Mesenchymal stem cell (in vitro differentiated cells and primary cell): ENCODE data around the gene SAFB.
A peak's percentile ranks its signal among the peaks of the same experiment; 100 is the strongest.
"Not testable (repeated sequence)": the region's sequence is repeated elsewhere in the genome, so short reads cannot be mapped to it uniquely, and the experiment has no call there.

Experiments
- DNase-seq: peaks from one replicate; pipeline ENCODE4 v3.0.0-alpha.2; 2013
- H2AFZ ChIP-seq: one replicate; pipeline ENCODE4 v1.6.1; 2013; ENCODE audit warnings: low read depth, mild to moderate bottlenecking, control low read depth, inconsistent platforms, low read length, moderate library complexity
- H2AK5ac ChIP-seq: 2 replicates; pipeline ENCODE4 v1.6.1; 2013; ENCODE audit warnings: low read length, moderate library complexity, mild to moderate bottlenecking, inconsistent platforms; ENCODE audit not compliant: severe bottlenecking
- H2BK120ac ChIP-seq: one replicate; pipeline ENCODE4 v1.6.1; 2013; ENCODE audit warnings: low read depth, mild to moderate bottlenecking, inconsistent platforms, low read length, moderate library complexity
- H2BK12ac ChIP-seq, 2 experiments: one replicate each; pipeline ENCODE4 v1.6.1; 2013; ENCODE audit warnings: inconsistent platforms in 2 of 2, low read length in 2 of 2, mild to moderate bottlenecking in 2 of 2, moderate library complexity in 2 of 2, control low read depth in 1 of 2
- H2BK15ac ChIP-seq: one replicate; pipeline ENCODE4 v1.6.1; 2013; ENCODE audit warnings: mild to moderate bottlenecking, low read depth, inconsistent platforms; ENCODE audit not compliant: poor library complexity, severe bottlenecking
- H2BK5ac ChIP-seq: 2 replicates; pipeline ENCODE4 v1.6.1; 2013; ENCODE audit warnings: low read depth, mild to moderate bottlenecking, low read length, control low read depth, inconsistent platforms; ENCODE audit not compliant: poor library complexity, severe bottlenecking
- H3K14ac ChIP-seq, 2 experiments: one replicate each; pipeline ENCODE4 v1.6.1; 2013; ENCODE audit warnings: inconsistent platforms in 2 of 2, low read length in 2 of 2, control low read depth in 1 of 2, mild to moderate bottlenecking in 1 of 2, moderate library complexity in 1 of 2
- H3K18ac ChIP-seq, 2 experiments: one replicate each; pipeline ENCODE4 v1.6.1; 2013; ENCODE audit warnings: inconsistent platforms in 2 of 2, low read length in 2 of 2, control low read depth in 1 of 2, low read depth in 1 of 2, mild to moderate bottlenecking in 1 of 2
- H3K23ac ChIP-seq, 2 experiments: one replicate each; pipeline ENCODE4 v1.6.1; 2013; ENCODE audit warnings: inconsistent platforms in 2 of 2, low read length in 2 of 2, mild to moderate bottlenecking in 2 of 2, moderate library complexity in 2 of 2, control low read depth in 1 of 2
- H3K27ac ChIP-seq: 2 replicates; pipeline ENCODE4 v1.5.1; 2013; ENCODE audit warnings: mild to moderate bottlenecking, moderate library complexity, low read length, control low read depth, inconsistent platforms; ENCODE audit not compliant: poor library complexity, severe bottlenecking
- H3K27me3 ChIP-seq, 2 experiments: 2 replicates each; pipeline versions ENCODE4 v1.6.1 to v1.7.0; 2013; ENCODE audit warnings: low read length in 2 of 2, mild to moderate bottlenecking in 2 of 2, moderate library complexity in 2 of 2, control low read depth in 1 of 2, inconsistent platforms in 1 of 2; ENCODE audit not compliant: control insufficient read depth in 1 of 2, insufficient read depth in 1 of 2
- H3K36me3 ChIP-seq, 2 experiments: 2 replicates each; pipeline versions ENCODE4 v1.6.1 to v1.7.0; 2013; ENCODE audit warnings: low read length in 2 of 2, control low read depth in 1 of 2, inconsistent platforms in 1 of 2, low read depth in 1 of 2, mild to moderate bottlenecking in 1 of 2; ENCODE audit not compliant: insufficient read depth in 2 of 2, control insufficient read depth in 1 of 2
- H3K4ac ChIP-seq, 2 experiments: one replicate each; pipeline ENCODE4 v1.6.1; 2013; ENCODE audit warnings: inconsistent platforms in 2 of 2, low read length in 2 of 2, mild to moderate bottlenecking in 2 of 2, moderate library complexity in 2 of 2, control low read depth in 1 of 2, low read depth in 1 of 2
- H3K4me1 ChIP-seq: 2 replicates; pipeline ENCODE4 v1.6.1; 2013; ENCODE audit warnings: low read depth, low read length, control low read depth; ENCODE audit not compliant: control insufficient read depth, insufficient read depth
- H3K4me2 ChIP-seq: 2 replicates; pipeline ENCODE4 v1.6.1; 2013; ENCODE audit warnings: low read length, mild to moderate bottlenecking, inconsistent platforms; ENCODE audit not compliant: poor library complexity, severe bottlenecking
- H3K4me3 ChIP-seq, 2 experiments: 2 replicates each; pipeline versions ENCODE4 v1.5.1 to v1.7.0; 2013; ENCODE audit warnings: low read length in 2 of 2, mild to moderate bottlenecking in 2 of 2, control low read depth in 1 of 2, low read depth in 1 of 2; ENCODE audit not compliant: insufficient read depth in 1 of 2
- H3K79me1 ChIP-seq: replicated peaks from 2 replicates; pipeline ENCODE4 v1.6.1; 2013; ENCODE audit warnings: mild to moderate bottlenecking, control low read depth, low read length, inconsistent platforms; ENCODE audit not compliant: poor library complexity, severe bottlenecking
- H3K9ac ChIP-seq: 2 replicates; pipeline ENCODE4 v1.7.0; 2013; ENCODE audit warnings: mild to moderate bottlenecking, low read length, moderate library complexity
- H3K9me3 ChIP-seq: 2 replicates; pipeline ENCODE4 v1.7.0; 2013; ENCODE audit warnings: mild to moderate bottlenecking, low read length; ENCODE audit not compliant: control insufficient read depth
- H4K8ac ChIP-seq: one replicate; pipeline ENCODE4 v1.6.1; 2013; ENCODE audit warnings: inconsistent platforms, mild to moderate bottlenecking, low read length, moderate library complexity
- H4K91ac ChIP-seq: one replicate; pipeline ENCODE4 v1.6.1; 2013; ENCODE audit warnings: mild to moderate bottlenecking, low read length, inconsistent platforms
- WGBS: methylation state at CpG from one replicate; pipeline ENCODE4 v1.1.7; 2013; ENCODE audit warnings: mixed read lengths; 5-methylcytosine and 5-hydroxymethylcytosine counted together

Gene SAFB

DNA sequence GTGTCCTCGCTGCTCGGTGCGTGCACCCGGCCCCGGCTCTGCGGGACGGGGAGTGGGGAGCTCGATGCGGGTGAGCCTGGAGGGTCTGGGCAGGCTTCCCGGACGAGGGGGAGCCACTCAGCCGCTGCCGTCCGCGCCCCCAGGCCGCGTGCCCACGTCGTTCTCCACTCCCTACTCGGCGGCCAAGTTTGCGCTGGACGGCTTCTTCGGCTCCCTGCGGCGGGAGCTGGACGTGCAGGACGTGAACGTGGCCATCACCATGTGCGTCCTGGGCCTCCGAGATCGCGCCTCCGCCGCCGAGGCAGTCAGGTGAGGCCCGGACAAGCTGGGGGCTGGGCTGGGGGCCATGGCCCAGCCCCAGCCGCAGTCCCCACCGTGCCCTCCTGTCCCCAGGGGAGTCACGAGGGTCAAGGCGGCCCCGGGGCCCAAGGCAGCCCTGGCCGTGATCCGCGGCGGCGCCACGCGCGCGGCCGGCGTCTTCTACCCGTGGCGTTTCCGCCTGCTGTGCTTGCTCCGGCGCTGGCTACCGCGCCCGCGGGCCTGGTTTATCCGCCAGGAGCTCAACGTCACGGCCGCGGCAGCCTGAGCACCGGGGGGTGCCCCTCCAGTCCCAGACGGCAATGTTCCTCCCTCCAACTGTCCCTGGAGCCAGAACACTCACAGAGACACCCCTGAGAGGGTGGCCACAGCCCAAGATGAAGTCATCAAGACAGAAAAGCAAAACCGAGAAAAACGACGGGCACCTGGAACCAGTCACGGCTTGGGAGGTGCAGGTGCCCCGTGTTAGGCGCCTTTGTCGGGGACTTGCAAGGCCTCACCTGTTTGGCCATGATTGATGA lies 64.7 kb downstream of the SAFB start:
- H2BK120ac ChIP-seq = no peak overlapping the region
- H3K27me3 ChIP-seq = no peaks in the 10 kb centered on the region
- H3K4me1 ChIP-seq = peaks cover 22% of the 10 kb centered on the region
- no peak overlapping the region for H2AK5ac ChIP-seq
- no peak overlapping the region for H3K14ac ChIP-seq
- DNase-seq = no peak
- H4K8ac ChIP-seq = peak overlapping the region; percentile 79
- peak overlapping the region; percentile 72 for H3K9ac ChIP-seq
- peak overlapping the region; percentile 40 for H2BK15ac ChIP-seq
- H2BK12ac ChIP-seq = no peak overlapping the region
- no peak overlapping the region for H3K23ac ChIP-seq
- peak overlapping the region; percentile 28 to 78 for H3K4me3 ChIP-seq
- peak overlapping the region; percentile 75 for H3K4me2 ChIP-seq
- no peaks in the 10 kb centered on the region for H3K79me1 ChIP-seq
- peaks cover 9 to 29% of the 10 kb centered on the region in 2 experiments for H3K36me3 ChIP-seq
- WGBS = 75% methylated on average over 73 of the region's 76 CpGs
- H4K91ac ChIP-seq = peak overlapping the region; percentile 64
- no peak overlapping the region for H2BK5ac ChIP-seq
- peak overlapping the region; percentile 61 to 81 for H3K18ac ChIP-seq
- H3K9me3 ChIP-seq = no peaks in the 10 kb centered on the region
- peak overlapping the region in 1 of 2 experiments; percentile 51 for H3K4ac ChIP-seq
- no peak overlapping the region for H3K27ac ChIP-seq
- H2AFZ ChIP-seq = no peak overlapping the region

DNA sequence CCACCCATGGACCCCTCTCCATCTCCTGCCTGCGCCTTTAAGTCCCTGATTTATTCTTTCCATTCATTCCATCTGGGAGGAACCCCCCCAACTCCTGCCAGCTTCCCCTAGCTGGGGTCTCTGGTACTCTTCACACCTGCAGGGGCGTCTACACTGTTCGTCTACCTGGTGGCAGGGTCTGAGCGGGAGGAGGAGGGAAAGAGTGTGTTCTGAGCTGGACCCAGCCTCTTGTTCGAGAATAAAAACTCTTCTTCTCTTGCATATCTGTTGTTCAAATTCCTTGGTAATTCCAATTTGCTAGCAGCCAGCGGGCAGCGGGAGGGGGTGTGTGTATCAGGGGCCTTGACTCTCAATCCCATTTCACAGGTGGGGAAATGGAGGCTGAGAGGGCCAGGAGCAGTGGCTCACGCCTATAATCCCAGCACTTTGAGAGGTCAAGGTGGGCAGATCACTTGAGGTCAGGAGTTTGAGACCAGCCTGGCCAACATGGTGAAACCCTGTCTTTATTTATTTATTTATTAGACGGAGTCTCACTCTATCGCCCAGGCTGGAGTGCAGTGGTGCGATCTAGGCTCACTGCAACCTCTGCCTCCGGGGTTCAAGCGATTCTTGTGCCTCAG lies 65.5 kb downstream of the SAFB start:
- not testable (repeated sequence) for H3K18ac ChIP-seq, H4K8ac ChIP-seq, H2BK5ac ChIP-seq, H3K79me1 ChIP-seq, H2AFZ ChIP-seq, H3K4me2 ChIP-seq, H3K14ac ChIP-seq, H2BK15ac ChIP-seq, H2AK5ac ChIP-seq, H3K9me3 ChIP-seq, H3K4ac ChIP-seq, H2BK120ac ChIP-seq, DNase-seq, H2BK12ac ChIP-seq, H3K23ac ChIP-seq, H3K27ac ChIP-seq, H3K4me3 ChIP-seq, H3K9ac ChIP-seq, H4K91ac ChIP-seq, H3K27me3 ChIP-seq
- WGBS = 95% methylated on average over 9 of the region's 13 CpGs
- peaks cover 17 to 37% of the 10 kb centered on the region in 2 experiments for H3K36me3 ChIP-seq
- peaks cover 30% of the 10 kb centered on the region for H3K4me1 ChIP-seq

DNA sequence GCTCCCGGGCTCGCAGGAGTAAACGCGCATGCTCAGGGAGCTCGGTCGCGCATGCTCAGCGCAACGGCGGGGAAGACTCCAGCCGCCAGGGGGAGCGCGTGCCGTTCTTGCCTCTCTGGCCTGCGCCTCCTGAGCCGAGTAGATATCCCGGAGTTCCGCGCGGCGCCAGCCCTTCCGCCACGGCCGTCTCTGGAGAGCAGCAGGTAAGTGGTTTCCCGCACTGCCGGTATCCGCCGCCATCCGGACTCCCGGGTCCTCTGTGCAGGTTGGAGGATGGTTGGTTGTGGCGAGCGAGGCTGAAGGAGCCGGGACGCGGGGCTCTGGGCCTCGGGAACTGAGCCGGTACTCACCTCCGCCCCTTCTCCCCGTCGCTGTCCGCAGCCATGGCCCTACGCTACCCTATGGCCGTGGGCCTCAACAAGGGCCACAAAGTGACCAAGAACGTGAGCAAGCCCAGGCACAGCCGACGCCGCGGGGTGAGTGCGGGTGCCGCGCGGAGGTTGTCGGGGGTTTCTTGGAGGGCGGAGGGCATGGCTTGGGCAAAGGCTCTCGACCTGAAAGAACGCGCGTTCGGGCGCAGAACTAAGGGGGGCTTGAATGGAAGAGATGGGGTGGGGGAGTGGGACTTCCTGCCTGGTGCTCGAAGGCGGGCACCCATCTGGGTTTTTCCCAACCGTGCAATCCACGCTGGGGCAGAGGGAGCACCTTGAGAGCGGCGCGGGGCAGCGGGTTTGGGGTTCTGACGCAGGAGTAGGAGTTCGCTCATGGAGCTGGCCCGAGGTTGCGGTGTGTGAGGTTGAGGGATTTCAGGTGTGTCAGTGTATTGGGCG lies 67.5 kb downstream of the SAFB start, which contains the start of gene RPL36:
Gene RPL36 (plus strand): TSS at position 171 of the 830 bp plus-strand sequence. CDS start 213 bp downstream, at position 384.
- H3K9me3 ChIP-seq = no peaks in the 10 kb centered on the region
- no peak within 1 kb of the TSS for H2BK15ac ChIP-seq
- peak within 1 kb of the TSS; percentile 46 for H2AFZ ChIP-seq
- H3K79me1 ChIP-seq = no peaks in the 10 kb centered on the region
- peak within 1 kb of the TSS in 1 of 2 experiments; percentile 98 for H3K23ac ChIP-seq
- peak within 1 kb of the TSS; percentile 62 to 94 for H3K18ac ChIP-seq
- H2BK12ac ChIP-seq = no peak within 1 kb of the TSS
- H3K27me3 ChIP-seq = no peaks in the 10 kb centered on the region
- peak within 1 kb of the TSS; percentile 66 for H2BK120ac ChIP-seq
- H3K4ac ChIP-seq = peak within 1 kb of the TSS; percentile 42 to 94
- H4K91ac ChIP-seq = peak within 1 kb of the TSS; percentile 81
- H3K27ac ChIP-seq = peak within 1 kb of the TSS; percentile 94
- H3K9ac ChIP-seq = peak within 1 kb of the TSS; percentile 92
- peak; percentile 95 for DNase-seq
- peak within 1 kb of the TSS; percentile 62 for H4K8ac ChIP-seq
- H3K4me2 ChIP-seq = peak within 1 kb of the TSS; percentile 70
- H3K14ac ChIP-seq = peak within 1 kb of the TSS in 1 of 2 experiments; percentile 96
- under 1% methylated on average over 63 of the region's 73 CpGs for WGBS
- H3K4me3 ChIP-seq = peak within 1 kb of the TSS; percentile 85 to 89
- peak within 1 kb of the TSS; percentile 40 for H2AK5ac ChIP-seq
- H3K4me1 ChIP-seq = peaks cover 34% of the 10 kb centered on the region
- H3K36me3 ChIP-seq = peaks cover 37 to 51% of the 10 kb centered on the region in 2 experiments
- H2BK5ac ChIP-seq = peak within 1 kb of the TSS; percentile 71
